IMR-90 (cell line): ENCODE results near the gene MAEA. TPM values are rescaled to one million over a fixed set of nuclear protein-coding genes. Genes with fewer than 3 reads are reported as not detected.

Experiments
- ATAC-seq: fragments of 200-7000 bp; cut with Tn5 transposase; 2 replicates; pipeline ENCODE4 v1.9.1; 2020; ENCODE audit warnings: low read depth, mild to moderate bottlenecking, moderate library complexity
- BruUV-seq: library from RNA; stranded (reverse); fragments of 400-500 nt; replicated peaks from 2 replicates; lab custom pipeline; 2021; lab: Mats Ljungman, UMichigan
- CTCF ChIA-PET: fragments of 300-600 bp; formaldehyde crosslinking; extraction: SDS; loops from one replicate; lab custom pipeline; 2021; ENCODE audit warnings: antibody characterized with exemption; lab: Yijun Ruan, JAX
- POLR2A ChIA-PET: fragments of 300-600 bp; sonication (Branson Sonifier 250); formaldehyde crosslinking; loops from one replicate; lab custom pipeline; 2022; ENCODE audit warnings: antibody characterized with exemption; ENCODE audit not compliant: unreplicated experiment; lab: Charles Lee
- DNase-seq: peaks from one replicate; pipeline ENCODE4 v3.0.0; 2013
- H2AFZ ChIP-seq: replicated peaks from 2 replicates; pipeline ENCODE3; 2013; ENCODE audit warnings: low read length, mild to moderate bottlenecking; ENCODE audit not compliant: poor library complexity
- H2AK5ac ChIP-seq: 2 replicates; pipeline ENCODE4 v1.6.1; 2013; ENCODE audit warnings: low read depth, low read length, inconsistent platforms
- H2AK9ac ChIP-seq: replicated peaks from 2 replicates; pipeline ENCODE3; 2013; ENCODE audit warnings: mild to moderate bottlenecking, low read depth, low read length, moderate library complexity; ENCODE audit not compliant: poor library complexity
- H2BK120ac ChIP-seq: 2 replicates; pipeline ENCODE4 v1.6.1; 2013; ENCODE audit warnings: low read depth, low read length, inconsistent platforms
- H2BK15ac ChIP-seq: 3 replicates; pipeline ENCODE4 v1.6.1; 2013; ENCODE audit warnings: low read depth, low read length, inconsistent platforms
- H2BK20ac ChIP-seq: 2 replicates; pipeline ENCODE4 v1.6.1; 2013; ENCODE audit warnings: low read depth, mild to moderate bottlenecking, inconsistent platforms, low read length, moderate library complexity
- H2BK5ac ChIP-seq: 2 replicates; pipeline ENCODE4 v1.6.1; 2013; ENCODE audit warnings: mild to moderate bottlenecking, low read depth, low read length, inconsistent platforms; ENCODE audit not compliant: poor library complexity, severe bottlenecking
- H3K14ac ChIP-seq: replicated peaks from 2 replicates; pipeline ENCODE4 v1.6.1; 2013; ENCODE audit warnings: low read depth, low read length, inconsistent platforms
- H3K18ac ChIP-seq: 2 replicates; pipeline ENCODE4 v1.6.1; 2013; ENCODE audit warnings: low read depth, low read length, control low read depth
- H3K23ac ChIP-seq: 2 replicates; pipeline ENCODE4 v1.6.1; 2013; ENCODE audit warnings: low read depth, low read length, inconsistent platforms
- H3K27ac ChIP-seq: 2 replicates; pipeline ENCODE4 v1.5.1; 2013; ENCODE audit warnings: mild to moderate bottlenecking, control low read depth, low read length; ENCODE audit not compliant: insufficient read depth
- H3K27me3 ChIP-seq: 2 replicates; pipeline ENCODE4 v1.6.1; 2013; ENCODE audit warnings: low read length; ENCODE audit not compliant: control insufficient read depth, insufficient read depth
- H3K36me3 ChIP-seq: 2 replicates; pipeline ENCODE4 v1.6.1; 2013; ENCODE audit warnings: low read length, mixed read lengths; ENCODE audit not compliant: control insufficient read depth, insufficient read depth
- H3K4ac ChIP-seq: 2 replicates; pipeline ENCODE4 v1.6.1; 2013; ENCODE audit warnings: low read depth, low read length, inconsistent platforms
- H3K4me1 ChIP-seq: 2 replicates; pipeline ENCODE4 v1.6.1; 2013; ENCODE audit warnings: low read length, mixed read lengths; ENCODE audit not compliant: control insufficient read depth, insufficient read depth
- H3K4me2 ChIP-seq: 2 replicates; pipeline ENCODE4 v1.6.1; 2013; ENCODE audit warnings: low read depth, mild to moderate bottlenecking, control low read depth, low read length, moderate library complexity
- H3K4me3 ChIP-seq: 2 replicates; pipeline ENCODE4 v1.5.1; 2013; ENCODE audit warnings: low read depth, mild to moderate bottlenecking, control low read depth, low read length, moderate library complexity; ENCODE audit not compliant: insufficient read depth
- H3K56ac ChIP-seq: 2 replicates; pipeline ENCODE4 v1.6.1; 2013; ENCODE audit warnings: low read length, inconsistent platforms; ENCODE audit not compliant: insufficient read depth; ENCODE audit errors: extremely low read depth
- H3K79me1 ChIP-seq, 2 experiments: 2 replicates each; pipeline ENCODE4 v1.6.1; 2013; ENCODE audit warnings: low read length in 2 of 2, inconsistent platforms in 1 of 2, low read depth in 1 of 2
- H3K9ac ChIP-seq: 2 replicates; pipeline ENCODE4 v1.6.1; 2013; ENCODE audit warnings: low read depth, low read length, control low read depth
- H3K9me1 ChIP-seq: 2 replicates; pipeline ENCODE4 v1.6.1; 2013; ENCODE audit warnings: low read length, inconsistent platforms; ENCODE audit not compliant: insufficient read depth
- H3K9me3 ChIP-seq: 2 replicates; pipeline ENCODE4 v1.6.1; 2013; ENCODE audit warnings: low read length; ENCODE audit not compliant: control insufficient read depth, insufficient read depth
- H4K20me1 ChIP-seq: 2 replicates; pipeline ENCODE4 v1.6.1; 2013; ENCODE audit warnings: low read length, inconsistent platforms; ENCODE audit not compliant: insufficient read depth
- H4K5ac ChIP-seq: 2 replicates; pipeline ENCODE4 v1.6.1; 2013; ENCODE audit warnings: mild to moderate bottlenecking, low read depth, low read length, control low read depth
- H4K8ac ChIP-seq, 2 experiments: 2 replicates each; pipeline ENCODE4 v1.6.1; 2013; ENCODE audit warnings: low read depth in 2 of 2, low read length in 2 of 2, control low read depth in 1 of 2, inconsistent platforms in 1 of 2
- H4K91ac ChIP-seq: 2 replicates; pipeline ENCODE4 v1.6.1; 2013; ENCODE audit warnings: low read depth, low read length, inconsistent platforms; ENCODE audit not compliant: insufficient read depth
- BHLHE40 ChIP-seq: fragments of 150-350 bp; IDR thresholded peaks from 2 replicates; pipeline ENCODE4 v1.6.1; 2016; ENCODE audit warnings: mild to moderate bottlenecking, low read depth, low read length
- CEBPB ChIP-seq: IDR thresholded peaks from 2 replicates; pipeline ENCODE4 v1.6.1; 2012; ENCODE audit warnings: low read depth, low read length, improper control_type of control experiment
- FOS ChIP-seq: fragments of 150-350 bp; IDR thresholded peaks from 2 replicates; pipeline ENCODE4 v1.6.1; 2016; ENCODE audit warnings: low read depth, low read length
- MAFK ChIP-seq: IDR thresholded peaks from 2 replicates; pipeline ENCODE4 v1.6.1; 2012; ENCODE audit warnings: low read depth, low read length, improper control_type of control experiment
- MAZ ChIP-seq: IDR thresholded peaks from 2 replicates; pipeline ENCODE4 v1.6.1; 2012; ENCODE audit warnings: low read depth, mild to moderate bottlenecking, low read length, improper control_type of control experiment, moderate library complexity, borderline replicate concordance
- NFE2L2 ChIP-seq: fragments of 150-350 bp; IDR thresholded peaks from 2 replicates; pipeline ENCODE4 v1.6.1; 2016; ENCODE audit warnings: low read depth, mild to moderate bottlenecking, low read length
- POLR2A ChIP-seq: IDR thresholded peaks from 2 replicates; pipeline ENCODE4 v1.6.1; 2012; ENCODE audit warnings: mild to moderate bottlenecking, low read depth, low read length
- RAD21 ChIP-seq: IDR thresholded peaks from 2 replicates; pipeline ENCODE4 v1.6.1; 2012; ENCODE audit warnings: low read length, improper control_type of control experiment
- RCOR1 ChIP-seq: IDR thresholded peaks from 2 replicates; pipeline ENCODE4 v1.6.1; 2012; ENCODE audit warnings: mild to moderate bottlenecking, low read length, improper control_type of control experiment; ENCODE audit not compliant: insufficient replicate concordance
- RFX5 ChIP-seq: IDR thresholded peaks from 2 replicates; pipeline ENCODE4 v1.8.0; 2012; ENCODE audit warnings: low read depth, mild to moderate bottlenecking, low read length, moderate library complexity
- SMC3 ChIP-seq: fragments of 150-350 bp; IDR thresholded peaks from 2 replicates; pipeline ENCODE4 v1.6.1; 2016; ENCODE audit warnings: low read depth, mild to moderate bottlenecking, antibody characterized with exemption, low read length, moderate library complexity
- WGBS, 2 experiments: methylation state at CpG; one replicate each; pipeline versions ENCODE4 v1.1.5 to v1.1.7; 2013; ENCODE audit warnings: missing lambda C conversion rate in 2 of 2; ENCODE audit not compliant: insufficient read length in 1 of 2; ENCODE audit errors: extremely low coverage in 2 of 2; 5-methylcytosine and 5-hydroxymethylcytosine counted together
- dilution Hi-C: fragments of 300-500 bp; cut with HindIII; formaldehyde crosslinking; loops from one replicate; pipeline ENCODE4 v1.14.3; 2018; ENCODE audit warnings: low sequenced_read_pairs; ENCODE audit not compliant: unreplicated experiment
- in situ Hi-C: fragments of 300-500 bp; cut with MboI; formaldehyde crosslinking; loops from 3 replicates; pipeline ENCODE4 v1.14.3; 2019; ENCODE audit warnings: low sequenced_read_pairs, inconsistent platforms, mixed read lengths
- intact Hi-C: fragments of 100-400 bp; cut with micrococcal nuclease; formaldehyde crosslinking; loops from 2 replicates; pipeline ENCODE4 v1.10.0; 2022
- polyA plus RNA-seq, 3 experiments: library from polyadenylated mRNA; depleted of rRNA; stranded (reverse); fragments of >200 nt; gene quantifications; 2 replicates each; pipeline ENCODE4 v1.2.3, GENCODE V29; 2012; ENCODE audit warnings: low replicate concordance in 1 of 3
- total RNA-seq: library from RNA; depleted of rRNA; stranded (reverse); fragments of >200 nt; gene quantifications from 2 replicates; pipeline ENCODE4 v1.2.3, GENCODE V29; 2012
- TF ChIP-seq, protein P1 (sequence below): fragments of 150-350 bp; IDR thresholded peaks from 2 replicates; pipeline ENCODE4 v1.6.1; 2017; ENCODE audit warnings: mild to moderate bottlenecking, antibody characterized with exemption, low read length, low read depth
- TF ChIP-seq, protein P2 (sequence below): conservative IDR thresholded peaks from 2 replicates; pipeline ENCODE4 v1.5.1; 2012; ENCODE audit warnings: mild to moderate bottlenecking, low read depth, low read length, improper control_type of control experiment
- TF ChIP-seq, protein P3 (sequence below): fragments of 150-350 bp; IDR thresholded peaks from 2 replicates; pipeline ENCODE4 v1.6.1; 2016; ENCODE audit warnings: low read depth, mild to moderate bottlenecking, low read length, moderate library complexity, borderline replicate concordance

The MAEA gene
- total and polyA plus RNA-seq, 2 of the 4 experiments (the other 2 are of a cell fraction), result 61.5 to 108 TPM

DNA sequence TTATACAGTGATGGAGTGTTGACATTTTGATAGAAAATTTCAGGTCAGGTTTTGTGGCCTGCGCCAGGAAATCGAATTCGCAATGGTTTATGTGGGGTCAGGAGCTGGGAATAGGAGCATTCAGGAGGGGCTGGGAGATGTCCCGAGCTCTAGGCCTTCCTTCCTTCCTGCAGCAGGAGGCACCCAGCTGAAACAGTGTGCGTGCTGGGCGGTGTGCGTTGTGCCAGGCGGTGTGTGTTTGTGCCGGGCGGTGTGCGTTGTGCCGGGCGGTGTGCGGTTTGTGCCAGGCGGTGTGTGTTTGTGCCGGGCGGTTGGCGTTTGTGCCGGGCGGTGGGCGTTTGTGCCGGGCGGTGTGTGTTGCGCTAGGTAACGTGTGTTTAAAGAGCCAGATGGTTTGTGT, 59.1 kb downstream of the MAEA start:
- H3K36me3 ChIP-seq, result peaks cover 21% of the 10 kb centered on the region; the same call in 1 of the 2 replicates
- no peak overlapping the region for H2AK5ac ChIP-seq
- dilution Hi-C loops (no loop called here), in situ Hi-C loops (no loop called here), intact Hi-C loops (loop anchor here (5.0 kb wide), 1 partner anchor 336 kb away; the partner anchor contains the start of gene FGFRL1)
- DNase-seq, result no peak
- ChIA-PET CTCF (no interaction called here), POLR2A (no interaction called here)
- H3K9me3 ChIP-seq, result no peaks in the 10 kb centered on the region
- TF ChIP-seq, protein P1, sequence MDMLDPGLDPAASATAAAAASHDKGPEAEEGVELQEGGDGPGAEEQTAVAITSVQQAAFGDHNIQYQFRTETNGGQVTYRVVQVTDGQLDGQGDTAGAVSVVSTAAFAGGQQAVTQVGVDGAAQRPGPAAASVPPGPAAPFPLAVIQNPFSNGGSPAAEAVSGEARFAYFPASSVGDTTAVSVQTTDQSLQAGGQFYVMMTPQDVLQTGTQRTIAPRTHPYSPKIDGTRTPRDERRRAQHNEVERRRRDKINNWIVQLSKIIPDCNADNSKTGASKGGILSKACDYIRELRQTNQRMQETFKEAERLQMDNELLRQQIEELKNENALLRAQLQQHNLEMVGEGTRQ, result no peak
- no peak for TF ChIP-seq POLR2A
- no peak for TF ChIP-seq MAZ
- TF ChIP-seq BHLHE40, result no peak
- TF ChIP-seq MAFK, result no peak
- no peak for TF ChIP-seq SMC3
- no peak for TF ChIP-seq NFE2L2
- TF ChIP-seq RAD21, result no peak
- no peak for TF ChIP-seq RCOR1
- TF ChIP-seq, protein P2, sequence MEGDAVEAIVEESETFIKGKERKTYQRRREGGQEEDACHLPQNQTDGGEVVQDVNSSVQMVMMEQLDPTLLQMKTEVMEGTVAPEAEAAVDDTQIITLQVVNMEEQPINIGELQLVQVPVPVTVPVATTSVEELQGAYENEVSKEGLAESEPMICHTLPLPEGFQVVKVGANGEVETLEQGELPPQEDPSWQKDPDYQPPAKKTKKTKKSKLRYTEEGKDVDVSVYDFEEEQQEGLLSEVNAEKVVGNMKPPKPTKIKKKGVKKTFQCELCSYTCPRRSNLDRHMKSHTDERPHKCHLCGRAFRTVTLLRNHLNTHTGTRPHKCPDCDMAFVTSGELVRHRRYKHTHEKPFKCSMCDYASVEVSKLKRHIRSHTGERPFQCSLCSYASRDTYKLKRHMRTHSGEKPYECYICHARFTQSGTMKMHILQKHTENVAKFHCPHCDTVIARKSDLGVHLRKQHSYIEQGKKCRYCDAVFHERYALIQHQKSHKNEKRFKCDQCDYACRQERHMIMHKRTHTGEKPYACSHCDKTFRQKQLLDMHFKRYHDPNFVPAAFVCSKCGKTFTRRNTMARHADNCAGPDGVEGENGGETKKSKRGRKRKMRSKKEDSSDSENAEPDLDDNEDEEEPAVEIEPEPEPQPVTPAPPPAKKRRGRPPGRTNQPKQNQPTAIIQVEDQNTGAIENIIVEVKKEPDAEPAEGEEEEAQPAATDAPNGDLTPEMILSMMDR, result no peak
- no peak for TF ChIP-seq FOS
- no peak for TF ChIP-seq RFX5
- no peak for TF ChIP-seq CEBPB
- TF ChIP-seq, protein P3, sequence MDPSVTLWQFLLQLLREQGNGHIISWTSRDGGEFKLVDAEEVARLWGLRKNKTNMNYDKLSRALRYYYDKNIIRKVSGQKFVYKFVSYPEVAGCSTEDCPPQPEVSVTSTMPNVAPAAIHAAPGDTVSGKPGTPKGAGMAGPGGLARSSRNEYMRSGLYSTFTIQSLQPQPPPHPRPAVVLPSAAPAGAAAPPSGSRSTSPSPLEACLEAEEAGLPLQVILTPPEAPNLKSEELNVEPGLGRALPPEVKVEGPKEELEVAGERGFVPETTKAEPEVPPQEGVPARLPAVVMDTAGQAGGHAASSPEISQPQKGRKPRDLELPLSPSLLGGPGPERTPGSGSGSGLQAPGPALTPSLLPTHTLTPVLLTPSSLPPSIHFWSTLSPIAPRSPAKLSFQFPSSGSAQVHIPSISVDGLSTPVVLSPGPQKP, result no peak
- H2BK5ac ChIP-seq, result no peak overlapping the region
- no peak overlapping the region; the same call in 1 of the 2 replicates for H3K23ac ChIP-seq
- 83% methylated on average over 6 of the region's 25 CpGs; no CpG with 5 or more reads in 1 of the 2 experiments for WGBS, 2 experiments
- H3K4me1 ChIP-seq, result peaks cover 5% of the 10 kb centered on the region
- H2BK20ac ChIP-seq, result no peak overlapping the region
- no peak overlapping the region for H4K5ac ChIP-seq
- no peak overlapping the region for H3K27ac ChIP-seq
- no peak overlapping the region for H2BK15ac ChIP-seq
- peaks cover 7% of the 10 kb centered on the region; the same call in 1 of the 2 replicates for H4K20me1 ChIP-seq
- H3K9ac ChIP-seq, result no peak overlapping the region
- no peak overlapping the region; a peak in 1 of 4 replicates for H4K8ac ChIP-seq
- BruUV-seq, result no TSS peak
- peaks cover 9% of the 10 kb centered on the region; the same call in 1 of the 2 replicates for H3K9me1 ChIP-seq
- no peak overlapping the region for H3K14ac ChIP-seq
- ATAC-seq, result no peak
- 0 out of 2 replicates have a peak overlapping the region, but pooled peaks have one; percentile 12 for H3K4ac ChIP-seq
- no peak overlapping the region for H4K91ac ChIP-seq
- no peak overlapping the region for H2BK120ac ChIP-seq
- no peak overlapping the region for H2AFZ ChIP-seq
- no peak overlapping the region for H3K56ac ChIP-seq
- no peak overlapping the region for H3K18ac ChIP-seq
- H3K79me1 ChIP-seq, result peaks cover 21 to 44% of the 10 kb centered on the region in 2 experiments
- H3K27me3 ChIP-seq, result no peaks in the 10 kb centered on the region
- no peak overlapping the region for H3K4me3 ChIP-seq
- H2AK9ac ChIP-seq, result peak overlapping the region; percentile 45
- no peak overlapping the region for H3K4me2 ChIP-seq
